IPS DF 6.9 (cell line): ENCODE results near the gene NTRK3.
"Not testable (repeated sequence)": the region's sequence is repeated elsewhere in the genome, so short reads cannot be mapped to it uniquely, and the experiment has no call there.

Experiments
- DNase-seq: peaks from one replicate; pipeline ENCODE4 v3.0.0-alpha.2; 2013; ENCODE audit warnings: low read depth, low spot score
- H3K27ac ChIP-seq: one replicate; pipeline ENCODE4 v1.5.1; 2013; ENCODE audit warnings: low read length, control low read depth
- H3K27me3 ChIP-seq: 2 replicates; pipeline ENCODE4 v1.6.1; 2013; ENCODE audit warnings: mild to moderate bottlenecking, low read length; ENCODE audit not compliant: control insufficient read depth, insufficient read depth
- H3K36me3 ChIP-seq: 2 replicates; pipeline ENCODE4 v1.6.1; 2013; ENCODE audit warnings: low read length; ENCODE audit not compliant: control insufficient read depth, insufficient read depth
- H3K4me1 ChIP-seq: 2 replicates; pipeline ENCODE4 v1.6.1; 2013; ENCODE audit warnings: low read length; ENCODE audit not compliant: control insufficient read depth, insufficient read depth
- H3K4me3 ChIP-seq: 2 replicates; pipeline ENCODE4 v1.5.1; 2013; ENCODE audit warnings: mild to moderate bottlenecking, low read length
- H3K9me3 ChIP-seq: 2 replicates; pipeline ENCODE4 v1.6.1; 2013; ENCODE audit warnings: low read length, inconsistent platforms; ENCODE audit not compliant: control insufficient read depth, insufficient read depth
- WGBS: extraction: QIAGEN DNeasy Blood & Tissue Kit; methylation state at CpG from one replicate; pipeline ENCODE4 v1.1.7; 2013; ENCODE audit warnings: mixed read lengths, missing lambda C conversion rate; ENCODE audit not compliant: insufficient read length, insufficient coverage; 5-methylcytosine and 5-hydroxymethylcytosine counted together

NTRK3 gene

GRCh38 chr15:88080616-88081015, 175.9 kb downstream of the NTRK3 start:
- Histone ChIP-seq H3K36me3 (no peaks in the 10 kb centered on the region), H3K4me1 (no peaks in the 10 kb centered on the region), H3K27ac (no peak overlapping the region), H3K4me3 (no peak overlapping the region), H3K9me3 (no peaks in the 10 kb centered on the region), H3K27me3 (no peaks in the 10 kb centered on the region)
- WGBS, result no CpG with 5 or more reads among the region's 3 CpGs
- DNase-seq, result no peak

GRCh38 chr15:88077296-88078020, 179.1 kb downstream of the NTRK3 start:
- no peaks in the 10 kb centered on the region for H3K9me3 ChIP-seq
- no peak overlapping the region for H3K4me3 ChIP-seq
- no peaks in the 10 kb centered on the region for H3K27me3 ChIP-seq
- H3K36me3 ChIP-seq, result no peaks in the 10 kb centered on the region
- H3K27ac ChIP-seq, result no peak overlapping the region
- WGBS, result no CpG with 5 or more reads among the region's 12 CpGs
- H3K4me1 ChIP-seq, result 0 out of 2 replicates have a peak, but pooled peaks cover 2% of the 10 kb centered on the region
- DNase-seq, result no peak

GRCh38 chr15:88076328-88076727, 180.2 kb downstream of the NTRK3 start:
- no peak overlapping the region for H3K27ac ChIP-seq
- no peaks in the 10 kb centered on the region for H3K9me3 ChIP-seq
- H3K4me1 ChIP-seq, result 0 out of 2 replicates have a peak, but pooled peaks cover 2% of the 10 kb centered on the region
- no peaks in the 10 kb centered on the region for H3K27me3 ChIP-seq
- H3K4me3 ChIP-seq, result no peak overlapping the region
- no peak for DNase-seq
- no CpG with 5 or more reads among the region's 1 CpG for WGBS
- H3K36me3 ChIP-seq, result no peaks in the 10 kb centered on the region

- Histone ChIP-seq H3K4me1 (0 out of 2 replicates have a peak, but pooled peaks cover 2% of the 10 kb centered on the region), H3K9me3 (no peaks in the 10 kb centered on the region), H3K27me3 (no peaks in the 10 kb centered on the region), H3K4me3 (no peak overlapping the region), H3K36me3 (no peaks in the 10 kb centered on the region), H3K27ac (no peak overlapping the region)
- whole genome bisulfite sequencing, result no CpG with 5 or more reads among the region's 6 CpGs
- DNase-seq, result no peak
Measured at GRCh38 chr15:88075102-88075501, 181.4 kb downstream of the NTRK3 start.

- no peaks in the 10 kb centered on the region for H3K36me3 ChIP-seq
- H3K27me3 ChIP-seq, result no peaks in the 10 kb centered on the region
- no peak overlapping the region for H3K27ac ChIP-seq
- no CpG with 5 or more reads among the region's 5 CpGs for WGBS
- no peak overlapping the region for H3K4me3 ChIP-seq
- DNase-seq, result no peak
- 0 out of 2 replicates have a peak, but pooled peaks cover 2% of the 10 kb centered on the region for H3K4me1 ChIP-seq
- H3K9me3 ChIP-seq, result no peaks in the 10 kb centered on the region
Measured at GRCh38 chr15:88074386-88074785, 182.2 kb downstream of the NTRK3 start.

- Histone ChIP-seq H3K27ac (no peak overlapping the region), H3K36me3 (no peaks in the 10 kb centered on the region), H3K4me3 (no peak overlapping the region), H3K9me3 (no peaks in the 10 kb centered on the region), H3K27me3 (no peaks in the 10 kb centered on the region), H3K4me1 (0 out of 2 replicates have a peak, but pooled peaks cover 2% of the 10 kb centered on the region)
- no CpG with 5 or more reads among the region's 2 CpGs for WGBS
- DNase-seq, result no peak
Measured at GRCh38 chr15:88073391-88073691, 183.2 kb downstream of the NTRK3 start.

GRCh38 chr15:88072598-88073390, 183.7 kb downstream of the NTRK3 start:
- H3K27ac ChIP-seq, result no peak overlapping the region
- no peak overlapping the region for H3K4me3 ChIP-seq
- no peak for DNase-seq
- H3K27me3 ChIP-seq, result no peaks in the 10 kb centered on the region
- no peaks in the 10 kb centered on the region for H3K36me3 ChIP-seq
- 0 out of 2 replicates have a peak, but pooled peaks cover 2% of the 10 kb centered on the region for H3K4me1 ChIP-seq
- no peaks in the 10 kb centered on the region for H3K9me3 ChIP-seq
- WGBS, result no CpG with 5 or more reads among the region's 6 CpGs

GRCh38 chr15:88072133-88072532, 184.4 kb downstream of the NTRK3 start:
- H3K4me3 ChIP-seq, H3K27me3 ChIP-seq, H3K9me3 ChIP-seq, H3K27ac ChIP-seq, H3K36me3 ChIP-seq, DNase-seq, H3K4me1 ChIP-seq: not testable (repeated sequence)
- WGBS, result no CpG with 5 or more reads among the region's 9 CpGs

- Histone ChIP-seq H3K4me3 (no peak overlapping the region), H3K9me3 (no peaks in the 10 kb centered on the region), H3K36me3 (no peaks in the 10 kb centered on the region), H3K27me3 (no peaks in the 10 kb centered on the region), H3K4me1 (peaks cover 4% of the 10 kb centered on the region; the same call in 1 of the 2 replicates), H3K27ac (no peak overlapping the region)
- WGBS, result no CpG with 5 or more reads among the region's 6 CpGs
- no peak for DNase-seq
Measured at GRCh38 chr15:88071141-88071540, 185.4 kb downstream of the NTRK3 start.

GRCh38 chr15:88069561-88069960, 187.0 kb downstream of the NTRK3 start:
- no peak for DNase-seq
- no CpG with 5 or more reads among the region's 6 CpGs for WGBS
- Histone ChIP-seq H3K27ac (no peak overlapping the region), H3K36me3 (no peaks in the 10 kb centered on the region), H3K4me1 (peaks cover 4% of the 10 kb centered on the region; the same call in 1 of the 2 replicates), H3K9me3 (no peaks in the 10 kb centered on the region), H3K27me3 (no peaks in the 10 kb centered on the region), H3K4me3 (no peak overlapping the region)
